Omental fat pad (tissue), 4 donors: ENCODE results near the gene CHAC1. TPM values are rescaled to one million over a fixed set of nuclear protein-coding genes. Genes with fewer than 3 reads are reported as not detected.
"Not testable (repeated sequence)": the region's sequence is repeated elsewhere in the genome, so short reads cannot be mapped to it uniquely, and the experiment has no call there.

Source experiments
- ATAC-seq: fragments of 150-250 bp; one replicate; pipeline ENCODE4 v1.9.1; 2016; ENCODE audit warnings: mild to moderate bottlenecking, moderate library complexity; ENCODE audit not compliant: low FRiP score
- DNase-seq: peaks from one replicate; pipeline ENCODE4 v3.0.0-alpha.2; 2019; ENCODE audit warnings: low spot score
- total RNA-seq, 4 donors: library from RNA; depleted of rRNA; stranded (reverse); fragments of >200 nt; gene quantifications; one replicate each; pipeline ENCODE4 v1.1.0, GENCODE V29; 2016
- TF ChIP-seq, protein P1 (sequence below), 3 donors: fragments of 450-650 bp; IDR thresholded peaks; one replicate each; pipeline ENCODE4 v1.5.1; 2016 to 2017; ENCODE audit warnings: antibody characterized with exemption in 3 of 3, mild to moderate bottlenecking in 3 of 3, moderate library complexity in 2 of 3

Gene CHAC1
- total RNA-seq, 4 donors from 2014 or later = 0.63 to 63.6 (median 13.4) TPM

DNA sequence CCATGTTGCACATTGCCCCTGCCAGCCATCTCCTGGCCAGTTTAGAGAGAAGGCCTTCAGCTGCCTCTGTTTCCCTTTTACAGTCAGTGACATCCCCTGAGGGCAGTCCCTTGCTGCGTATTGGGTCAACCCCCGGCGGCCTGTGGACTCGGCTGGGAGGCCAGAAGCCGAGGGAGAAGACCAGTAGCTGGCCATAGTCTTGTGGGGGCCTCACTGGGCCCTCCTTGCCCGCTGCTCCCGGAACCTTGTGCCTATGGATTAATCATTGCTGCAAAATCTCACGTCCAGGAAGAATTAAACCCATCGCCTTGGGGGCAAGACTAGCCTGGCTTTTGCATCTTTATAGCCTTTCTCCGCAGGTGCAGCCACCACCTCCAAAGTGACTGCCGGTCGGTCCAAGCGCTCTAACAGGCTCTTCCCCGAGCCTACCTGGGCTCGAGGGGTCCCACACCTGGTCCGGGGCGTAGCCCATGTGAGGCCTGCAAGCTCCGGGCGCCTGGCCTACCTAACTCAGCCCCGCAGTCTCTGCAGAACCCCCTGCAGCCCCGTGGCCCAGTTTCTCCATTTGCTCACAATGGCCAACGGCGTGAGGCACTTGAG lies 870 bp upstream of the CHAC1 start:
- TF ChIP-seq, protein P1, sequence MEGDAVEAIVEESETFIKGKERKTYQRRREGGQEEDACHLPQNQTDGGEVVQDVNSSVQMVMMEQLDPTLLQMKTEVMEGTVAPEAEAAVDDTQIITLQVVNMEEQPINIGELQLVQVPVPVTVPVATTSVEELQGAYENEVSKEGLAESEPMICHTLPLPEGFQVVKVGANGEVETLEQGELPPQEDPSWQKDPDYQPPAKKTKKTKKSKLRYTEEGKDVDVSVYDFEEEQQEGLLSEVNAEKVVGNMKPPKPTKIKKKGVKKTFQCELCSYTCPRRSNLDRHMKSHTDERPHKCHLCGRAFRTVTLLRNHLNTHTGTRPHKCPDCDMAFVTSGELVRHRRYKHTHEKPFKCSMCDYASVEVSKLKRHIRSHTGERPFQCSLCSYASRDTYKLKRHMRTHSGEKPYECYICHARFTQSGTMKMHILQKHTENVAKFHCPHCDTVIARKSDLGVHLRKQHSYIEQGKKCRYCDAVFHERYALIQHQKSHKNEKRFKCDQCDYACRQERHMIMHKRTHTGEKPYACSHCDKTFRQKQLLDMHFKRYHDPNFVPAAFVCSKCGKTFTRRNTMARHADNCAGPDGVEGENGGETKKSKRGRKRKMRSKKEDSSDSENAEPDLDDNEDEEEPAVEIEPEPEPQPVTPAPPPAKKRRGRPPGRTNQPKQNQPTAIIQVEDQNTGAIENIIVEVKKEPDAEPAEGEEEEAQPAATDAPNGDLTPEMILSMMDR (IDR thresholded peaks at IDR 0.05) = no peak
- DNase-seq (no peak), ATAC-seq (no peak)

DNA sequence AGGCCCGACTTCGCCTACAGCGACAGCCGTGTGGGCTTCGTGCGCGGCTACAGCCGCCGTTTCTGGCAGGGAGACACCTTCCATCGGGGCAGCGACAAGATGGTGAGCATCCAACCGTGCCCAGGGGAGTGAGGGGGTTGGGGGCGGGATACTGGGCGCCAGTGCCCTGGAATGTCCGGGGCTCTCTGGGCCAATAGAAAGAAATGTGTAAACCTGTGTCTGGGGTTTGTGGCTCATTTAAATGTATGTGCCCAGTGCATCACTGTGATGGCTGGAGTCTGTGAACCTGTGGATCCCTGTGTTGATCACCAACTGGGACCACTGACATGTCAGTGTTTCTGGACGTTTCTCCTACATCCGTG lies 423 bp downstream of the CHAC1 start:
- ATAC-seq (no peak), DNase-seq (no peak)
- TF ChIP-seq, protein P1 (IDR thresholded peaks at IDR 0.05) = no peak

DNA sequence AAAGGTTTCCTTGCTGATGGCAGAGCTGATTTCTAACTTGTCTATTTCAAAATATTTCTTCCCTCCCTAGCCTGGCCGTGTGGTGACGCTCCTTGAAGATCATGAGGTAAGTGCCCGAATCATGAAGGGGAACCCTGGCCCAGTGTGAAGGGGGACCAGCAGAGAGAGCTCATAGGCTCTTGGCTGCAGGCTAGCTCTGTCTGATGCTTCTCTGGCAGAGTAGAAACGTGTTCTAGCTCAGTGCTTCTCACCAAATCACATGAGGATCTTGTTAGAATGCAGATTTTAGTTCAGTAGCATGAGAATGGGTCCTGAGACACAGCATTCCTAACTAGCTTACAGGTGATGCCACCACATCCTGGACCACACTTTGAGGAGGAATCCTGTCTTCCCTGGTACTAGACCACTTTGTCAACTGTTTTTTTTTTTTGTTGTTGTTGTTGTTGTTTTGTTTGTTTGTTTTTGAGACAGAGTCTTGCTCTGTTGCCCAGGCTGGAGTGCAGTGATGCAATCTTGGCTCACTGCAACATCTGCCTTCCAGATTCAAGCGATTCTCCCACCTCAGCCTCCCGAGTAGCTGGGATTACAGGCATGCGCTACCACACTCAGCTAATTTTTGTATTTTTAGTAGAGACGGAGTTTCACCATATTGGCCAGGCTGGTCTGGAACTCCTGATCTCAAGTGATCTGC lies 1.0 kb downstream of the CHAC1 start:
- not testable (repeated sequence) for ATAC-seq, DNase-seq

DNA sequence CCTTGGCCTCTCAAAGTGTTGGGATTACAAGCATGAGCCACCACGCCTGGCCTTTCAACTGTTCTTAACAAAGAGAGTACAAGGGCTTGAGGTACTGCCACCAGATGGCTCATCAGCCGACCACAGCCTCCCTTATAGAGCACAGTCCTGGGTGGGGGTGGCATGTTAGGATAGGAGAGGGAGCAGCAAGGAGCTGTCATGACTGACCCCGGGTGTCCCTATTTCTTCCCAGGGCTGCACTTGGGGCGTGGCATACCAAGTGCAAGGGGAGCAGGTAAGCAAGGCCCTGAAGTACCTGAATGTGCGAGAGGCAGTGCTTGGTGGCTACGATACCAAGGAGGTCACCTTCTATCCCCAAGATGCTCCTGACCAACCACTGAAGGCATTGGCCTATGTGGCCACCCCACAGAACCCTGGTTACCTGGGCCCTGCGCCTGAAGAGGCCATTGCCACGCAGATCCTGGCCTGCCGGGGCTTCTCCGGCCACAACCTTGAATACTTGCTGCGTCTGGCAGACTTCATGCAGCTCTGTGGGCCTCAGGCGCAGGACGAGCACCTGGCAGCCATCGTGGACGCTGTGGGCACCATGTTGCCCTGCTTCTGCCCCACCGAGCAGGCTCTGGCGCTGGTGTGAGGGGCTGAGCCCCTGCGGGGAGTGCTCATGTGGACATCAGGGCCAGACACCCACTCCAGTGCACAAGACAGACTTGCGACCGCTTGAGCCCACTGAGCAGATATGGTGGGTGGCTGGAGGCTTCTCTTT lies 2.1 kb downstream of the CHAC1 start:
- DNase-seq (no peak), ATAC-seq (no peak)
- TF ChIP-seq, protein P1 (IDR thresholded peaks at IDR 0.05) = no peak

DNA sequence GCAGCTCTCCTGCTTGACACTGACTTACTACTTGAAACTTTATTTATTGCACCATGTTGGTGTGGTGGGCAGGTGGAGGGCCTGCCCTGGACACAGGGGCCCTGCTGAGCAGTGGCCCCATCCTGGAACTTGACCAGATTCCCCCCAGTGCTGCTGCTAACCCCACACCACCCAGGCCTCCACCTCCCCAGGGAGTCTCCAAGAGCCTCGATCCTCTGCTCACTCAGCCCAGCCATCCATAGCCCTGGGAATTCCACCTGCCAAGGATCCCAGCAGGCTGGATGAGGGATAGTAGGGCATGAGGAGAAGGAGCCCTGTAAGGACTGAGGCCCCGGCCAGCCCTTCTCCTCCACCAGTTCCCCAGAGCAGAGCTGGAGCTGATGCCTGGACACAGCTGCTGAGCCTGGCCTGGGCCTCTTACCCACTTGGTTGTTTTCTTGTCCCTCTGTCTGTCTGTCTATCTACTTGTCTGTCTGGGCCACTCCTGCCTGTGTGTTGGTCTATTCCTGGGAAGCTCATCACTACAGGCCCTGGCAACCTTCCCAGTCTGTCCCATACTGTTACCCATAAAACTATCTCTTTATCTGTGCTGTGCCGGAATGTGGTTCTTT lies 2.8 kb downstream of the CHAC1 start:
- DNase-seq (no peak), ATAC-seq (no peak)
- TF ChIP-seq, protein P1 (IDR thresholded peaks at IDR 0.05) = no peak

DNA sequence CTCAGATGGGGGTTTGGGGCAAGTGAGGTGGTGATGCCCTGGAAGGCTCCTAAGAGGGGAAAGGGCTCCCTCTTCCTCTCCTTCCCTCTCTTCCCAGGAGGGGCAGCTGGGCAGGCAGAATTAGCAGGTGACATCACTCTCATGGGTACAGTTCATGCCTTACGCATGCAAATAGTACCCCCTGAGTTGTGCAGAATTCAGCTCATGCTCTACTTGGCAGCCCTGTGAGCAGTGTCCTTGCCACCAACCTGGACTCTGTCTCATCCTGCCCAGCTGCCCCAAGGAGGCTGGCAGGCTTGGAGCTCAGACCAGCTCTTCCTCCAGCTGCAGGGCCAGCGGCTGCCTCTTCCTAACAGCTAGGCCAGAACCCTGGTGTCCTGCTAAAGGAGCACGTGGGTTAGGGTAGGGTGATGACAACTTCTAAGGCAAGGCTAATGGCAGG lies 3.3 kb downstream of the CHAC1 start:
- TF ChIP-seq, protein P1 (IDR thresholded peaks at IDR 0.05) = no peak
- DNase-seq (no peak), ATAC-seq (no peak)

DNA sequence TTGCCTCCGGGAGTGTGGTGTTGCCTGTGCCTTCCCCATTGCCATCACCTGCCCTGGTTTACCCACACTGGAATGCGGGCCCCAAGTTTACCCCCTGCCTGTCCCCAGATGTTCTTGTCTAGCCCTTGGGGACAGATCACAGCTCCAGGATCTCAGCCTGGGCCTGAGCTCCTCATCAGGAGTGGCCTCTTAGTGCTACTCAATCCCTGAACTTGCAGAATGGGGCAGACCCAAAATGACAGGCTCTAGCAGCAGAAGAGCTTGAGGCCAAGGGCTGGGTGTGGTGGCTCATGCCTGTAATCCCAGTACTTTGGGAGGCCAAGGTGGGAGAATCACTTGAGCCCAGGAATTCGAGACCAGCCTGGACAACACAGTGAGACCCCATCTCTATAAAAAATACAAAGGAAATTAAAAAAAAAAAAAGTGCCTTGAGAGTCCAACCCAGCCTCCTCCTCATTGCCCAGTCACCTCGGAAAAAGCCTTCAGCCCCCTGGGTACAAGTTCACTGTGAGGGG lies 3.8 kb downstream of the CHAC1 start:
- ATAC-seq = no peak
- TF ChIP-seq, protein P1 (IDR thresholded peaks at IDR 0.05) = no peak
- no peak for DNase-seq
